Endodermal cell (in vitro differentiated cells): ENCODE measurements around the gene OSBPL9. TPM values are rescaled to one million over a fixed set of nuclear protein-coding genes. Genes with fewer than 3 reads are reported as not detected.

Source experiments
- DNase-seq: peaks from one replicate; pipeline ENCODE4 v3.0.0-alpha.2; 2017
- H3K27ac ChIP-seq: 2 replicates; pipeline ENCODE4 v1.5.1; 2013; ENCODE audit warnings: mild to moderate bottlenecking, low read depth, low read length, moderate library complexity
- H3K27me3 ChIP-seq: 2 replicates; pipeline ENCODE4 v1.6.1; 2013; ENCODE audit warnings: mild to moderate bottlenecking, low read length, moderate library complexity; ENCODE audit not compliant: insufficient read depth, control insufficient read depth, poor library complexity, severe bottlenecking
- H3K36me3 ChIP-seq: 2 replicates; pipeline ENCODE4 v1.7.0; 2013; ENCODE audit warnings: mild to moderate bottlenecking, low read length, moderate library complexity; ENCODE audit not compliant: control insufficient read depth, insufficient read depth
- H3K4me1 ChIP-seq: one replicate; pipeline ENCODE4 v1.7.0; 2013; ENCODE audit warnings: low read length; ENCODE audit not compliant: control insufficient read depth, insufficient read depth
- H3K4me3 ChIP-seq: 2 replicates; pipeline ENCODE4 v1.5.1; 2013; ENCODE audit warnings: mild to moderate bottlenecking, low read length, moderate library complexity
- H3K9ac ChIP-seq: 2 replicates; pipeline ENCODE4 v1.6.1; 2013; ENCODE audit warnings: mild to moderate bottlenecking, low read length, moderate library complexity; ENCODE audit not compliant: poor library complexity, severe bottlenecking; ENCODE audit errors: extremely low read depth
- H3K9me3 ChIP-seq: 2 replicates; pipeline ENCODE4 v1.6.1; 2013; ENCODE audit warnings: mild to moderate bottlenecking, low read length, moderate library complexity; ENCODE audit not compliant: control insufficient read depth
- H3K27ac Mint-ChIP-seq: 2 replicates; pipeline ENCODE4 v1.8.0; 2020; ENCODE audit warnings: mixed read lengths
- H3K27me3 Mint-ChIP-seq: 2 replicates; pipeline ENCODE4 v1.8.0; 2021; ENCODE audit warnings: mild to moderate bottlenecking, mixed read lengths; ENCODE audit not compliant: insufficient read depth
- H3K36me3 Mint-ChIP-seq: 2 replicates; pipeline ENCODE4 v1.8.0; 2020; ENCODE audit warnings: low read depth, mixed read lengths
- H3K4me1 Mint-ChIP-seq: 2 replicates; pipeline ENCODE4 v1.8.0; 2020; ENCODE audit warnings: mixed read lengths
- H3K4me3 Mint-ChIP-seq: 2 replicates; pipeline ENCODE4 v1.8.0; 2020; ENCODE audit warnings: mild to moderate bottlenecking, moderate library complexity, mixed read lengths
- H3K9me3 Mint-ChIP-seq: 2 replicates; pipeline ENCODE4 v1.8.0; 2020; ENCODE audit warnings: mild to moderate bottlenecking, mixed read lengths
- CTCF ChIP-seq: fragments of 200-600 bp; sonication (generic); conservative IDR thresholded peaks from 2 replicates; pipeline ENCODE4 v1.5.0; 2021; ENCODE audit warnings: antibody characterized with exemption, mild to moderate bottlenecking
- WGBS, 2 experiments: methylation state at CpG; one replicate each; pipeline versions ENCODE4 v1.1.5 to v1.1.7; 2013; ENCODE audit warnings: missing lambda C conversion rate in 2 of 2, mixed read lengths in 1 of 2; ENCODE audit not compliant: insufficient coverage in 1 of 2, insufficient read length in 1 of 2; 5-methylcytosine and 5-hydroxymethylcytosine counted together
- total RNA-seq, 2 donors: library from RNA; stranded (reverse); fragmentation: NEBNext Ultra II Directional in 1 of 2; extraction: Animal tissue kit (Norgen Biotek cat#: 25700) in 1 of 2; gene quantifications; 2 replicates in 1 of 2; 3 replicates in 1 of 2; pipeline ENCODE4 v1.2.1, GENCODE V29; 2021

Gene OSBPL9
- total RNA-seq, 2 donors from 2014 or later, result 76.9 to 93.3 TPM

GRCh38 chr1:51623025-51623424 lies 6.1 kb downstream of the OSBPL9 start:
- H3K27ac Mint-ChIP-seq, result peak overlapping the region; percentile 5
- no peaks in the 10 kb centered on the region for H3K27me3 ChIP-seq
- no peak overlapping the region for H3K4me3 Mint-ChIP-seq
- no peaks in the 10 kb centered on the region for H3K9me3 Mint-ChIP-seq
- no peak overlapping the region for H3K27ac ChIP-seq
- DNase-seq, result no peak
- H3K4me1 ChIP-seq, result no peaks in the 10 kb centered on the region
- no peaks in the 10 kb centered on the region for H3K9me3 ChIP-seq
- no peak for TF ChIP-seq CTCF
- no peak overlapping the region for H3K4me3 ChIP-seq
- no peak overlapping the region for H3K9ac ChIP-seq
- H3K36me3 Mint-ChIP-seq, result no peaks in the 10 kb centered on the region
- WGBS, 2 experiments, result 96 to 97% methylated on average over 2 of the region's 2 CpGs
- H3K27me3 Mint-ChIP-seq, result no peaks in the 10 kb centered on the region
- no peaks in the 10 kb centered on the region for H3K36me3 ChIP-seq
- H3K4me1 Mint-ChIP-seq, result peaks cover 24% of the 10 kb centered on the region

GRCh38 chr1:51623450-51623849 lies 6.6 kb downstream of the OSBPL9 start:
- no peak for DNase-seq
- TF ChIP-seq CTCF, result no peak
- 85 to 100% methylated on average over 1 of the region's 1 CpG for WGBS, 2 experiments
- Mint-ChIP-seq H3K27me3 (no peaks in the 10 kb centered on the region), H3K4me1 (peaks cover 24% of the 10 kb centered on the region), H3K36me3 (no peaks in the 10 kb centered on the region), H3K4me3 (no peak overlapping the region), H3K9me3 (no peaks in the 10 kb centered on the region), H3K27ac (no peak overlapping the region)
- Histone ChIP-seq H3K4me3 (no peak overlapping the region), H3K27me3 (no peaks in the 10 kb centered on the region), H3K9ac (no peak overlapping the region), H3K27ac (no peak overlapping the region), H3K9me3 (no peaks in the 10 kb centered on the region), H3K4me1 (no peaks in the 10 kb centered on the region), H3K36me3 (no peaks in the 10 kb centered on the region)

GRCh38 chr1:51624855-51625254 lies 8.0 kb downstream of the OSBPL9 start:
- H3K36me3 Mint-ChIP-seq, result no peaks in the 10 kb centered on the region
- Histone ChIP-seq H3K4me3 (no peak overlapping the region), H3K4me1 (no peaks in the 10 kb centered on the region), H3K36me3 (no peaks in the 10 kb centered on the region), H3K9ac (no peak overlapping the region), H3K27me3 (no peaks in the 10 kb centered on the region), H3K9me3 (no peaks in the 10 kb centered on the region), H3K27ac (no peak overlapping the region)
- 80 to 86% methylated on average over 1 of the region's 1 CpG for WGBS, 2 experiments
- H3K4me3 Mint-ChIP-seq, result no peak overlapping the region
- no peaks in the 10 kb centered on the region for H3K9me3 Mint-ChIP-seq
- H3K27ac Mint-ChIP-seq, result no peak overlapping the region
- peaks cover 24% of the 10 kb centered on the region for H3K4me1 Mint-ChIP-seq
- no peak for TF ChIP-seq CTCF
- no peaks in the 10 kb centered on the region for H3K27me3 Mint-ChIP-seq
- no peak for DNase-seq
